ENCODE results near the gene ISG20.

- TF ChIP-seq BHLHE40 (IDR thresholded peaks at IDR 0.05; ENCODE audit: borderline replicate concordance) (no peak), SUZ12 (IDR thresholded peaks at IDR 0.05) (no peak), ELF4 (IDR thresholded peaks at IDR 0.05) (no peak), SP1 (IDR thresholded peaks at IDR 0.05) (no peak), NFRKB (IDR thresholded peaks at IDR 0.05) (no peak), TARDBP (IDR thresholded peaks at IDR 0.05) (no peak)
- TF ChIP-seq, protein P1, sequence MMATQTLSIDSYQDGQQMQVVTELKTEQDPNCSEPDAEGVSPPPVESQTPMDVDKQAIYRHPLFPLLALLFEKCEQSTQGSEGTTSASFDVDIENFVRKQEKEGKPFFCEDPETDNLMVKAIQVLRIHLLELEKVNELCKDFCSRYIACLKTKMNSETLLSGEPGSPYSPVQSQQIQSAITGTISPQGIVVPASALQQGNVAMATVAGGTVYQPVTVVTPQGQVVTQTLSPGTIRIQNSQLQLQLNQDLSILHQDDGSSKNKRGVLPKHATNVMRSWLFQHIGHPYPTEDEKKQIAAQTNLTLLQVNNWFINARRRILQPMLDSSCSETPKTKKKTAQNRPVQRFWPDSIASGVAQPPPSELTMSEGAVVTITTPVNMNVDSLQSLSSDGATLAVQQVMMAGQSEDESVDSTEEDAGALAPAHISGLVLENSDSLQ (IDR thresholded peaks at IDR 0.05) = no peak
Observed at GRCh38 chr15:88661761-88662556, 23.1 kb downstream of the ISG20 start.
